Nephron (organoid): ENCODE measurements around the gene BNIP5.

Experiments used
- H3K27ac Mint-ChIP-seq, 3 experiments: 2 replicates each; pipeline ENCODE4 v1.8.0; 2020; ENCODE audit warnings: mixed read lengths in 3 of 3, mild to moderate bottlenecking in 2 of 3, moderate library complexity in 1 of 3
- H3K27me3 Mint-ChIP-seq: 2 replicates; pipeline ENCODE4 v1.8.0; 2021; ENCODE audit warnings: low read depth, mild to moderate bottlenecking, moderate library complexity, mixed read lengths
- H3K36me3 Mint-ChIP-seq: 2 replicates; pipeline ENCODE4 v1.8.0; 2020; ENCODE audit warnings: low read depth, mixed read lengths
- H3K4me1 Mint-ChIP-seq: 2 replicates; pipeline ENCODE4 v1.8.0; 2020; ENCODE audit warnings: mixed read lengths
- H3K4me3 Mint-ChIP-seq, 3 experiments: 2 replicates each; pipeline ENCODE4 v1.8.0; 2020; ENCODE audit warnings: mild to moderate bottlenecking in 3 of 3, mixed read lengths in 3 of 3, moderate library complexity in 2 of 3
- H3K9me3 Mint-ChIP-seq: 2 replicates; pipeline ENCODE4 v1.8.0; 2020; ENCODE audit warnings: mixed read lengths
- CTCF ChIP-seq, 3 experiments: fragments of 200-600 bp; sonication (generic); IDR thresholded peaks; one replicate each; pipeline ENCODE4 v1.5.0; 2021; ENCODE audit warnings: antibody characterized with exemption in 3 of 3; ENCODE audit not compliant: unreplicated experiment in 3 of 3

BNIP5 gene

GRCh38 chr6:36330366-36330765 is 6.3 kb downstream of the BNIP5 start:
- peaks cover 18% of the 10 kb centered on the region for H3K27me3 Mint-ChIP-seq
- H3K4me1 Mint-ChIP-seq: peaks cover 61% of the 10 kb centered on the region
- H3K36me3 Mint-ChIP-seq: no peaks in the 10 kb centered on the region
- no peaks in the 10 kb centered on the region for H3K9me3 Mint-ChIP-seq
- TF ChIP-seq CTCF (IDR thresholded peaks at IDR 0.05; ENCODE audit: unreplicated experiment in 3 of 3): no peak
- no peak overlapping the region for H3K4me3 Mint-ChIP-seq
- H3K27ac Mint-ChIP-seq: no peak overlapping the region

- no peak overlapping the region for H3K27ac Mint-ChIP-seq
- TF ChIP-seq CTCF (IDR thresholded peaks at IDR 0.05; ENCODE audit: unreplicated experiment in 3 of 3): no peak
These were observed 6.8 kb downstream of the BNIP5 start for GRCh38 chr6:36329798-36330291.

GRCh38 chr6:36328600-36328999 is 8.1 kb downstream of the BNIP5 start:
- H3K4me1 Mint-ChIP-seq: peaks cover 51% of the 10 kb centered on the region
- no peak for TF ChIP-seq CTCF (IDR thresholded peaks at IDR 0.05; ENCODE audit: unreplicated experiment in 3 of 3)
- H3K36me3 Mint-ChIP-seq: no peaks in the 10 kb centered on the region
- H3K27ac Mint-ChIP-seq: no peak overlapping the region
- no peak overlapping the region for H3K4me3 Mint-ChIP-seq
- H3K27me3 Mint-ChIP-seq: peaks cover 21% of the 10 kb centered on the region
- H3K9me3 Mint-ChIP-seq: no peaks in the 10 kb centered on the region

More at GRCh38 chr6:36329798-36330291, 6.8 kb downstream of the BNIP5 start:
- H3K27me3 Mint-ChIP-seq: peaks cover 18% of the 10 kb centered on the region
- H3K4me3 Mint-ChIP-seq: no peak overlapping the region
- no peaks in the 10 kb centered on the region for H3K36me3 Mint-ChIP-seq
- no peaks in the 10 kb centered on the region for H3K9me3 Mint-ChIP-seq
- peaks cover 61% of the 10 kb centered on the region for H3K4me1 Mint-ChIP-seq

GRCh38 chr6:36327919-36328236 is 8.8 kb downstream of the BNIP5 start:
- no peak for TF ChIP-seq CTCF (IDR thresholded peaks at IDR 0.05; ENCODE audit: unreplicated experiment in 3 of 3)
- peaks cover 23% of the 10 kb centered on the region for H3K27me3 Mint-ChIP-seq

GRCh38 chr6:36327226-36327918 is 9.3 kb downstream of the BNIP5 start:
- Mint-ChIP-seq H3K9me3 (no peaks in the 10 kb centered on the region), H3K27ac (peak overlapping the region in 2 of 3 experiments; percentile 42 to 69), H3K4me1 (peaks cover 41% of the 10 kb centered on the region), H3K27me3 (peaks cover 24% of the 10 kb centered on the region), H3K36me3 (no peaks in the 10 kb centered on the region), H3K4me3 (no peak overlapping the region)
- no peak for TF ChIP-seq CTCF (IDR thresholded peaks at IDR 0.05; ENCODE audit: unreplicated experiment in 3 of 3)

More at GRCh38 chr6:36327919-36328236, 8.8 kb downstream of the BNIP5 start:
- Mint-ChIP-seq H3K4me3 (no peak overlapping the region), H3K9me3 (no peaks in the 10 kb centered on the region), H3K4me1 (peaks cover 44% of the 10 kb centered on the region), H3K36me3 (no peaks in the 10 kb centered on the region), H3K27ac (no peak overlapping the region)
